Activated CD8-positive, alpha-beta memory T cell treated with anti-CD3 and anti-CD28 coated beads for 24 hours (primary cell): ENCODE data around the gene GPSM3.
"Not testable (repeated sequence)": the region's sequence is repeated elsewhere in the genome, so short reads cannot be mapped to it uniquely, and the experiment has no call there.

Experiments used
- DNase-seq: peaks from one replicate; pipeline ENCODE4 v3.0.0-alpha.2; 2020

The GPSM3 gene

GRCh38 chr6:32200711-32201475, 8.4 kb upstream of the GPSM3 start:
- no peak for DNase-seq

- no peak for DNase-seq
These were observed 6.4 kb upstream of the GPSM3 start for GRCh38 chr6:32198866-32199265.

DNA sequence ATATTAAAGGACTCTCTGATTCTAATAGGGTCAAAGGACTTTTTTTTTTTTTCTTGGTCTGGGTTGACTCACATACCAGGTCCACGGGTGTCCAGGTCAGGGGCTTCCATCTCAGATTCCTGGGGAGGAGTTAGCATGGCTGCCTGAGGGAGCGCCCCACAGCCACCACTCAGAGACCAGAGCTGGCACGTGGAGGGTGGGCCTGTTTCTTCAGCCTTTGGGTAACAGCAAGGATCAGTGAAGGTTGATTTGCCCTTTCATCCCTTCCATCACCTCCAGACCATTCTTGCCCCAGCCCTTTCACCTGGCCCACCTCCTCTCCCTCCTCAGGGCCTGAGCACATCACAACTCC, 5.9 kb upstream of the GPSM3 start:
- no peak for DNase-seq

- no peak for DNase-seq
These were observed 4.5 kb upstream of the GPSM3 start for GRCh38 chr6:32196682-32197616.

- DNase-seq = peak; percentile 89
These were observed 3.6 kb upstream of the GPSM3 start for GRCh38 chr6:32195902-32196681.

DNA sequence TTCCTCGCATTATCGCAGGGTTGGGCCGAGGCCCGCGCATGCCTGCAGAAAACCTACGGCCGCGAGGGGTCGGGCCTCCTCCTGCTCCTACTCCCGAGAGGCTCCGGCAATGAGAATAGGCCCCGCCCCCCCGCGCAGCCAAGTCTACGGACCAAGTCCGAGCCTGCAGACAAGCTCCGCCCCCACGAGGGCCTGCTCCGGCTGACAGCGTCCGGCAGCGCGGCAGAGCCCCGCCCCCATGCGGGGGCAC, 3.1 kb upstream of the GPSM3 start:
- peak; percentile 100 for DNase-seq

- peak; percentile 67 for DNase-seq
These were observed 2.6 kb upstream of the GPSM3 start for GRCh38 chr6:32194825-32195651.

GRCh38 chr6:32194388-32194787, 1.9 kb upstream of the GPSM3 start:
- no peak for DNase-seq

DNA sequence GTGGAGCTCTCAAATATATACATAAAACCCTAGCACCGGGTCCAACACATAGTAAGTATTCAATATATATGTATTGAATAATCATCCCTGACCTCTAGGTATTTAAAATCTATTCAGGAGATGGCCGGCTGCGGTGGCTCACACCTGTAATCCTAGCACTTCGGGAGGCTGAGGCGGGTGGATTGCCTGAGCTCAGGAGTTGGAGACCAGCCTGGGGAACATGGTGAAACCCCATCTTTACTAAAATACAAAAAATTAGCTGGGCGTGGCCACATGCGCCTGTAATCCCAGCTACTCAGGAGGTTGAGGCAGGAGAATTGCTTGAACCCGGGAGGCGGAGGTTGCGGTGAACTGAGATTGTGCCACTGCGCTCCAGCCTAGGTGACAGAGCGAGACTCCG, 653 bp upstream of the GPSM3 start:
- not testable (repeated sequence) for DNase-seq

DNA sequence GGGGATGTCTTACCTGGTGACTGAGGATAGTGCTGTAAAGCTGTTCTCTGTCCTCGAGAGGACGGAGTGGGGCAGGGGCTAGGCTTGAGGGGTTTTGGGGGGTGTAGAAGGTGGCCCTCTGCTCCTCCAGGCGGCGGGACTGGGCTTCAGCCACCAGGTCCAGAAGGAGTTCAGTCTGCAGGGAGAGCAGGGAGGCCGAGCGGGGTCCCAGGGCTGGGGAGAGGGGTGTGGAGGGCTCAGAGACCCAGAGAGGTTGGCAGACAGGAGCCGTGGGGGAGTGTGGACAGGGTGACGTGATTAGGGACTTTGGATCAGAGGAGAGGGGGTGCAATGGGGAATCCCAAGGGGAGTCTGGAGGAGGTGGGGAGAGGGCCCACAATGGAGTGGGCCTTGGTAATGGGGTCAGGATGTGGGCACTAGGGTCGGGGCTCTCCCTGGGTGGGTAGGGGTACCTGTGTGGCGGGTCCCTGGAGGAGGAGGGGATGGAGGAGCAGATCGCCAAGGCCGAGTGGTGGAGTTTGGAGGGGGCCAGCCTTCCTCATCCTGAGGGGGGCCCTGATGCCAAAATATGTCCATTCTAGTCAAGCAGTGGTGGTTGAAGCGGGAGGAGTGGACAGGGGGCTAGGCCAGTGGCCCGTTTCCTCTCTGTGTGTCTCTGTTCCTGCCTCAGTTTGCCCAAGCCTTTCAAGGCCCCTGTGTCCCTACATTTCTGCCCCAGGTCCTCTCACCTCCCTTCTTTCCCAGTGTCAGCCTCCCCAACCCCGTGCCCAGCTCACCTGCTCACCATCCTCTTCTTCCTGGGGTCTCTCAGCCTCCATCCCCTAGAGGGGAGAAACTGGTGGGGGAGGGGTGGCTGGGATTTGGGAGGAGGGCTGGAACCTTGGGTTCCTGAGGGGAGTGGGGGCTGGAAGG, 491 bp downstream of the GPSM3 start:
- DNase-seq = peak; percentile 59

DNA sequence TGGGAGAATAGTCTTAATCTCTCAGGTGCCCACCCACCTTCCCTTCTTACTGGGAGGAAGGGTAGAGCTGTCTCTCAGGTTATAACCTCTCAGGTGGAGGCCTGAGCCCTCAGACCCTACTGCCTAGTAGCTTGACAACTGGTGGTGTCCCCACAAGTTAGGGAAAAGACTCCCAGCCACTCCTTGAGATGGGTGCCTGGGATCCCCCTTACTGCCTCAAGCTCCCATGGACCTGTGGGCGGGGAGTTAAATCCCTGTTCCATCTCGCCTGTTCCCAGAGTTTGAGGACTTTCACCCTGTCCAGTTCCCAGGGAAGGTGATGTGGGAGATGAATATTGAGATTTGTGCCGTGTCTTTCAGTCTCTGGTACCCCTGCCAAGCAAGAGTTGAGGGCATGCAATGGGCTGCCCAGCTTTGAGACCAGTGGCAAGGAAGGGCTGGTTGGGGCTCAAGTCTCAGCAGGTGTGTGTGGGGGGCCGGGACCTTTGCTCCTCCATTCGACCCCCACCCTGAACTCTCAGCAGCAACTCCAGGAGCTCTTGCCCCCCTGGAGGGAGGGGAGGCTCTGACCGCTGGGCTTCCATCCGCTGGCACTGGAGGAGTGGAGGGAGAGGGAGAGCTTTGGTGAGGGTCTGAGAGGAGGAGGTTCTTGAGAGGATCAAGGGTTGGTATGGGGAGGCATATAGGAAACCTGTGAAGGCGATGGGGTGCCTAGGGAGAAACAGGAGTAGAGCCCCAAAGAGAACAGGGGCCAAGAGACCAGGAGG, 1.3 kb downstream of the GPSM3 start:
- DNase-seq = no peak

DNA sequence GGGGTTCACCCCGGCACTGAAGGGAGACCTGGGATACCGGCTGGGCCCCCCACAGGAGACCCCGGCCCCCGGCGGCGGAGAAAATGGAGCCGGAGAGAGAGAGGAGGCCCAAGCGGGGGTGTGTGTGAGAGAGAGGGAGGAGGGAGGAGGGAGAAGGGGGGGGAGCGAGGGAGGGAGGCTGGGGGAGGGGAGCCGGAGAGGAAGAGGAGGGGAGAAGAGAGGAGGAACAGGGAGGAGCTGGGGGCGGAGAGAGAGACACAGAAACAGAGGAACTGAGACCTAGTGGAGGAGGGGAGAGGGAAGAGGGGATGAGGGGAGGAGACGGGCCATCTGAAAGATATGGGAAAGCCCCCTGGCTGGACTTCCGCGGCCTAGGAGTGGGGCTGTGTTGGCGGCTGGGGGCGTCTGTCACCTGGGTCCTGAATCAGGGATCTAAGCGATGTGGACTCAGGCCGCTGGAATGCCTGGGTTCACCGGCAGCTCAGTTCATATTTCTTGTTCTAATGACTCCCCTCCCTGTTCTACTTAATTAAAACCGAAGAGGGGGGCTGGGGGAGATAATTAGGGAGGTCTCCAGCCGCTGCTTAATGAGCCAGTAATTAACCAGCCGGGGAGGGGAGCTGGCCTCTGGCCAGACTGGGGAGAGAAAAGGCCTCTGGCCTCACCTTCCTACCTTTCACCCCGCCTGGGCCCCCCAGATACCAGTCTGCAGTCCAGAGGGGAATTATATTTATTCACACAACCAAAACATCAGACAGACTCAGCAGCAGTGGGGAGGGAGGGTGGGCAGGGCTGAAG, 2.2 kb downstream of the GPSM3 start, which contains the start of gene PBX2:
PBX2 (minus strand) TSS at position 149 of the 798 bp plus-strand sequence. CDS start 287 bp downstream, outside the sequence.
- DNase-seq = peak; percentile 87

DNA sequence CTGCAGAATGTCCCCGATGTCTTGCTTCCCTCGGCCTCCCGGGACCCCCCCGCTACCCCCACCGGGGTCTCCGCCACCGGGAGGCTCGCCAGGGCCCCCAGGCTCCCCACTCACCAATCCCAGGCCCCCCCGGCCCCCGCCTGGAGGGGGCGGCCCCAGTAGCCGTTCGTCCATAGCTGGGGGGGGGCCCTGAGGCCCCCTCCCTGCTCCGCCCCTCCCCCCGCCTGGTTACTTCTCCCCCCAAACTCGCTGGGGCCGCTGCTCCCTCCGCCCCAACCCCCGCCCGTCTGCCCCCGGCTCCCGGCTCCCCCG, 2.7 kb downstream of the GPSM3 start:
- DNase-seq = no peak

- DNase-seq = no peak
These were observed 3.2 kb downstream of the GPSM3 start for GRCh38 chr6:32189069-32189741.

DNA sequence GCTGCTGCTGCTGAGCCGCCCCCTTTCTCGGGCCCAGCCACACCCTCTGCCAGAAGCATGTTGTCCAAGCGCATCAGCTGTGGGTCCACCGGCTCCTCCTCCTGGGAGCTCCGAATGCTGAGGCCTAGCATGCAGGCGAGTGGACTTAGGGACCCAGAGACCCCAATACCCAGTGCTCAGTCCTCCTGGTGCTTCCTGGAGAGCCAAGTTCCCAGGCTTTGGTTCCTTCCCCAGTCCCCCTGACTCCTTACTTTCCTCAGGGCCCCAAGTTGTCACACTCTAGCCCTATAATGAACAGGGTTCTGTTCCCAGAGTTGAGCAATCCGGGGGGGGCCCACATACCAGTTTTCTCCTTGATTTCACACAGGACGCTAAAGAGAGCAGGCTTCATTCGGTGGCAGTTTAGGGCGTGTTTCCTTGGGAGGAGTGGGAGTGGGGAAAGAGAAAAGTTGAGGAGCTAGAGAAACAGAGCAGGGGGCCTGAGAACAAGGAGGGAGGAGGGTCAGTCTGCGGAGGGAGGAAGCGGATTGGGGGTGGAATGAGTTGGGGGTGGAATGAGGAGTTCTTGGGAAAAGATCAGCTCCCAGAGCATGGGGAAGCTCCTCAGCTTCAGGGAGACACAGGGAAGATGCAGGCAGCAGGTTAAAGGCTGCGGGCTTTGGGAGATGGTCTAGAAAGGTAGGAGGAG, 3.9 kb downstream of the GPSM3 start:
- DNase-seq = no peak

DNA sequence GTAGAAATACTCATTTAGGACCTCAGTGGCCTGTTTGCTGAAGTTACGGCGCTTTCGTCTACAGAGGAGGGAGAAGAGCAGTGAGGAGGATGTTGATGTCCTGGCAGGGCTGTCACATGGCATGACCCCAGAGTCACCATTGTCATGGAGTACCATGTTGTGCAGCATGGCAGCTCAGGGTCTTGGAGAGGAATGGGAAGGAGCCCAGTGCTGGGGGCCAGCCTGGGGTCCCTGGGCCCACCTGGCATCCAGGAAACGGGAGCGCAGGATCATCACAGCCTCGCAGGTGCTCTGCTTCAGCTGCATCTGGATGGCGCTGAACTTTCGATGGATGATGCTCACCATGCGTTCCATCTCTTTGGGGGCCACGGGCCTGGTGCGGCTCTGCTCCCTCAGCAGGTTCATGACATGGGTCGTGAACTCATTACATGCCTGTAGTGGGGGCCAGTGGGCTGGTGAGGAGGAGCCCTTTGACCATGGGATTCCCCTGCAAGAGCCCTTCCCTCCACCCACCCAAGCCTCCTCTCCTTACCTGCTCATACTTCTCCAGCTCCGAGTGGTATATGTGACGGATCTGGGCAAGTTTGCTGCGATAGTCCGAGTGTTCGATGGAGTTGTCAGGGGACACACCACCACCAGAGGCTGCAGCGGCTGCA, 4.6 kb downstream of the GPSM3 start:
- DNase-seq = not testable (repeated sequence)

DNA sequence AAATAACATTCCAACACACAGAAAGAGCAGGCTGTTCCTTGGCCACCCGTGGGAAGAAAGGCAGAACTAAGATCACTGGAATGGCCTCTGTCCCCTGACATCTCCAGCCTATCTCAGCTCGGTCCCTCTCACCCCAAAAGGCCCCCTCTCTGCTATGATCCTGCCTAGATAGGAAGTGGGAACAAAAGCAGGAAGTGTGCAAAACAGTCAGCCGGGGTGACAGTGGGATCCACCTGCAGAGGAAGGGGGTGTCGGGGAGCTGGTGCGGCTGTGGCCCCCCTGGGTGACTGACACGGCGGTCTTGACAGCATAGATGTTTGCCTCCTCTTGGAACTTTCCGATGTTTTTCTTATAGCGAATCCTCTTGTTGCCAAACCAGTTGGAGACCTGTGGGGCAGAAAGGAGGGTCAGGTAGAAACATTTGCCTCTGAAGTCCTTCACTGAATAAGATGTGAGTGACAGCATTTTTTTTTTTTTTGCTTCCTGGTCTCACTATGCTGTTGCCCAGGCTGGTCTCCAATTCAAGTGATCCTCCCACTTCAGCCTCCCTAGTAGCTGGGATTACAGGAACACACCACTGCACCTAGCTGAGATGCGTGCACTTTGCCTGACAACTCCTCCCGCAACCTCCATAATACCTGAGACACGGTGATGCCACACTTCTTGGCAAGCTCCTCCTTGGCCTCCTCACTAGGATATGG, 5.3 kb downstream of the GPSM3 start:
- DNase-seq = no peak
